Posterior vena cava (tissue), 2 donors: ENCODE data around the gene A4GNT. TPM values are rescaled to one million over a fixed set of nuclear protein-coding genes. Genes with fewer than 3 reads are reported as not detected.

Experiments used
- DNase-seq: peaks from one replicate; pipeline ENCODE4 v3.0.0-alpha.2; 2020; ENCODE audit warnings: low spot score
- intact Hi-C, 2 donors: fragments of 100-400 bp; cut with DNase I; formaldehyde crosslinking; loops; one replicate each; pipeline versions ENCODE4 v1.14.1 to v1.14.2; 2022 to 2023
- total RNA-seq, 2 donors: library from RNA; stranded (reverse); fragmentation: NEBNext Ultra II Directional; extraction: Animal tissue kit (Norgen Biotek cat#: 25700); gene quantifications; one replicate each; pipeline ENCODE4 v1.2.1, GENCODE V29; 2021
- donor health status: DM: yes; HTN: yes; CAD: no.
- donor health status: DM: yes; HTN: yes; CAD: no.

A4GNT gene
- total RNA-seq, 2 donors from 2014 or later = not detected

DNA sequence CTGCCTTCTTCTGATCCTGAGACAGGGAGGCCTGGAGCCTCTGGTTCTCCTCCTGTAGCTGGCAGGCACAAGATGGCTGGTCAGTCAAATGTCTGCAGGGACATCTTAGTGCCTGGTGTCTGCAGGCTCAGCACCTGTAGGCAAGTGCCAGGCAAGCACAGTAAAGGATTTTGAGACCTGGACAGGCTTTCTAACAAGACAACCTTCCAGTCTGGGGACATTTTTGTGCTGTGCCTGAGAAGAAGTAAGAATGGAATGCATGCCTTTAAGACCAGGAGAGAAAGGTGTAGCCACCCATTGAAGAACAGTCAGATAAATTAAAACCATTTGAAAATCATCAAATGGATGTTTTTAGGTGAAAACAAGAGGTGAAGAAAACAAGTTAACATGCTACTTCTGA is 48.0 kb downstream of the A4GNT start:
- intact Hi-C loops = no loop called here

DNA sequence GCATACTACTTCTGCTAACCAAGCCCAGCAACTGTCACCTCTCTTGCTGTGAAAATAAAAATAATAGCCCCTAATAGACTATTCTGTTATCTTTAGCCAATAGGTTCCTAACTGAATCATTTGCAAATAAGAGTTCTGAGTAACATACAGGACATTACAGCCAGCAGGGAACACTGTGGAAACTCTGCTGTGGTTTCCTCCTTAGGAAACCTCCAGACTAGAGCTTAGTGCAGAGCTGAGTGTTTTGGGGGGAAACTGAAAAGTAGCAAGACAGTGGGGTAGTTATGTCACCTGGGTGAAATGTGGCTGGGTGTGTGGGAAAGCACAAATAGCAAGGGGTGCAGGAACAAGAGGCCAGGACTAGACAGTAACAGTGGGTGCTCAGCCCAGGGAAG is 49.2 kb downstream of the A4GNT start:
- intact Hi-C loops = no loop called here
- DNase-seq = no peak

More for the DNA sequence above, 48.0 kb downstream of the A4GNT start:
- DNase-seq = no peak

DNA sequence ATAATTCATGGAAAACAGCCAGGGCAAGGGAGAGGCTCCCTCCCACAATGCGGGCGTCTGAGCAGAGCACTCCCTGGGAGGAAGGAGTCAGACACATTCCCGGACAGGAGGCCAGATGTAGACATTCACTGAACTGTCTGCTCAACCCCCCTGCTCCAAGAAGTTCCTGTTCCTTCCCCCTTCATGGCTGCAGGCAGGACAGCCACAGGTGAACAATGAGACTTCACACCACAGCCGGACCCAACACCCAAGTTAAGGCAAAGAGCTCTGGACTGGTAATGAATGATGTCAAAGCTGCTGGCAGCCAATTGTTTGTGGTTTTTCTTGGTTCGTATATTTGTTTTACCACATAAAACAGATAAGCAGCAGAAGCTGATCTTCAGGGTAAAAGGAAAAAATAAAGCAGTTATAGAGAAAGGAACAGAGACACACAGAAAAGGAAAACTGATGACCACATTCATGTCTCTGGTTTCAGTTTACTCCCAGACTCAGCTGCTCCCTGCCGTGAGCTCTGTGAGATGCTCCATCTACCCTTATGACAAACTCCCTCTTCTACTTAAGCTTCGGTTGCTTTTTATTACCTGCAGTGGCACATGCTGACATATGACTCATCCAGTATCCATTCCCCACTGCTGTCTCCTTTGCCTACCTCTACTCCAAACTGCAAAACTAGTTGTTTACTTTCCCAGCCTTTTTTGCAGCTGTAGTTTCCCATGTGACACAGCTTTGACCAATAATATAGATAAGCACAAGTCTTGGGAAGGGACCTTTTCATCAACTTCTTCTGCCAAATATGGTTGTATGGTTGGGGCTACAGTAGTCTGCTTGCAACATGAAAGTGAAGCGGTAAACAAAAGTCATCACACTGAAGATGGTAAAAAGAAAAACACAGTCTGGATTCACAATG is 49.9 kb downstream of the A4GNT start:
- intact Hi-C loops = no loop called here
- no peak for DNase-seq

DNA sequence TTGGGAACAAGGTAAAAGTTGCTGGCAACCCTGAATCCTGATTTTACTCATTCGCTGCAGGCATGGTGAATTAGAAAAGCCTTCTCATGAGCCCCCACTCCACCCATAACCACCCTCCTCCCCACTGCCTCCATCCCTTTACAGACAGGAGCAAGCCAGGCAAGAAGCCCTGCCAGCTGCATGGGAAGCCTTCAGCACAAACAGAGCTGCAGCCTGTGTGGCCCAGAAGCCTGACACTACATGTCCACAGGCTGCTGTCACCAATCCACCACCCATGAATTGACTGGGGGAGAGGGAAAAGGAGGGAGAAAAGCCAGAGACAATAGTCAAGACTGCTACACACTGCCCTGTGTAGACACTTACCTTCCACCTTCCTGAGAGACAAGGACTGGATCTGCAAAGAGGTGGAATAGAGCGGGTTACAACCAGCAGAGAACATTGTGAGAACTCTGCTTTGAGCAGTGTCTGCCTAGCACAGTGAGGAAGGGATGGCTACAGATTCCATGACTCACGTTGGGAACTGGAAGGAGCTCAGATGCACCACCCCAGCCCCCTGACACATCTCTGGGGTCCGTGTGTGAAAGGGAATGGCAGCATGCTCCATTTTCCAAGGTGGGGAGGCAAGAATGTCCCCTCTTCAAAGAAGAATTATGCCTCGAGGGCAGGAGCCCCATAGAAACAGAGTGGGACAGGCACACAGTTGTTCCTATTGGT is 50.7 kb downstream of the A4GNT start:
- DNase-seq = no peak
- intact Hi-C loops = no loop called here

DNA sequence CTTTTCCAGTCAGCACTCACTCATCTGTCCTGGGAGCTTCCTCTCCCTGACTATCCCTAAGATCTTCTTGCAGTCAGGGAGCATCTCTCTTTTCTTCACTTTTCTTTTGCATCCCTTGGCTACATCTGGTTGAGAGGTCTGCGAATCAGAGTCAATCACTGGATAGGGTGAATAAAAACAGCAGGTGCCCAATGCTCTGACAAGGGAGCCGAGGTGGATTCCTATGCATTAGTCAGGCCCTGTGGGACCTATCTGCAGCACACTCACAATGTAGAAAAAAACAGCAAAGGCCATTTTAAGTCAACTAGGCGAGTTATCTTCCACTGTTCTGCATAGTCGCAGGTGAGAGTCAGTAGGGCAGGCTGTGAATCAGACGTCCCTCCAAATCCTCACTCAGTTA is 52.3 kb downstream of the A4GNT start:
- intact Hi-C loops = no loop called here
- no peak for DNase-seq

DNA sequence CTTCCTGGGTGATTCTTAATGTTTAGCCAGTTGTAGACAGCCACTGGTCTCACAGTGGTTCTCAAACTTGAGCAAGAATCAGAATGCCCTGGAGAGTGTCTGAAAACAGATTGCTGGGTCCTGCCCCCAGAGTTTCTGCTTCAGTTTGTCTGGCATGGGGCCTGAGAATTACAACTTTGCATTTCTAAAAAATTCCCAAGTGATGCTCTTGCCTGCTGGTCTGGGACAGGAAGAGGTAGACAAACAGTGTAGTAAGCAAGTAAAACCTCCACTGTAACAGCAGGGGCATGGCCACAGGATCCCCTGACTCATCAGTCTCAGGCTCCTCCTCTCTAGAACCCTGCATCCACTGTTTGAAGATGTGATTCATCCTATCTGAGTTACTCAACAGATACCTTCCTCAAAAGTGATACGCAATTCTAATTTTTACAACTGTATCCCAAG is 53.3 kb downstream of the A4GNT start:
- DNase-seq = no peak
- intact Hi-C loops = no loop called here

DNA sequence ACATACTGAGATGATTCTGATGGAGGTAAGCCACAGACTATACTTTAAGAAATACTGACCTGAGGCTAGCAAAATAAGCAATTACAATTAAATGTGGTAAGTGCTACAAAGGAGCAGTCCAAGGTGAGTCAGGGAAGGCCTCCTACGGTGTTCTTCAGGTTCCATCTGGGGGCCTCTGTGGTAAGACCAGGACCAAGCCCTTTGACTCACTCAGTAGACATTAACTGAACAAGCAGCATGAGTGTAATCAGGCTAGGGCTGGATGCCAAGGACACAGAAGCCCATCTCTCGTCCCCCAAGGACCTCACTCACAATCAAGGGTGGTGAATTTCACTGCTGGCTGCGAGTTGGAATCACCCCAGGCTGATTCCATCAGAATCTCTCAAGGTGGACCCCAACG is 54.1 kb downstream of the A4GNT start:
- intact Hi-C loops = no loop called here
- DNase-seq = no peak

Other genes with a start within 250 kb of the A4GNT start
- not detected for gene CLDN18, start 122.2 kb downstream of the A4GNT start, total RNA-seq
- 10 to 100 TPM; 10.9 to 15.5 TPM for gene DZIP1L, start 16.8 kb downstream of the A4GNT start, total RNA-seq
- 10 to 100 TPM; 10.5 to 10.6 TPM for gene DBR1, start 42.5 kb upstream of the A4GNT start, total RNA-seq
- 10 to 100 TPM; 52.0 to 62.4 TPM for gene ARMC8, start 54.9 kb upstream of the A4GNT start, total RNA-seq
- gene NME9, start 197.5 kb upstream of the A4GNT start, total RNA-seq = not detected
- gene MRAS, start 216.2 kb upstream of the A4GNT start, total RNA-seq = 100 to 1,000 TPM in 1 of 2 donors, 10 to 100 TPM in 1; 81.5 to 102 TPM